Panc1 (cell line): ENCODE data around the gene PAX2. TPM values are rescaled to one million over a fixed set of nuclear protein-coding genes. Genes with fewer than 3 reads are reported as not detected.

Experiments used
- ATAC-seq: fragments of 200-7000 bp; cut with Tn5 transposase; 2 replicates; pipeline ENCODE4 v1.9.1; 2020; ENCODE audit warnings: mild to moderate bottlenecking, moderate library complexity
- BruUV-seq: library from RNA; stranded (reverse); fragments of 400-500 nt; replicated peaks from 2 replicates; lab custom pipeline; 2021; lab: Mats Ljungman, UMichigan
- CTCF ChIA-PET: fragments of 300-600 bp; sonication (Branson Sonifier 250); formaldehyde crosslinking; loops from one replicate; lab custom pipeline; 2022; ENCODE audit warnings: antibody characterized with exemption; lab: Charles Lee
- POLR2A ChIA-PET: fragments of 300-600 bp; sonication (Branson Sonifier 250); formaldehyde crosslinking; loops from one replicate; lab custom pipeline; 2022; ENCODE audit warnings: antibody characterized with exemption; lab: Charles Lee
- DNase-seq: peaks from one replicate; pipeline ENCODE4 v3.0.0-alpha.2; 2010; ENCODE audit warnings: low read depth, low spot score
- H3K27ac ChIP-seq: 2 replicates; pipeline ENCODE4 v1.5.1; 2011; ENCODE audit warnings: mild to moderate bottlenecking, low read length, inconsistent platforms
- H3K27me3 ChIP-seq: fragments of 200-500 bp; sonication (Bioruptor generic); 2 replicates; pipeline ENCODE4 v1.6.0; 2014; ENCODE audit warnings: low read length, inconsistent platforms; ENCODE audit not compliant: control insufficient read depth, insufficient read depth
- H3K36me3 ChIP-seq: fragments of 200-500 bp; sonication (Bioruptor generic); 2 replicates; pipeline ENCODE4 v1.5.1; 2014; ENCODE audit warnings: inconsistent platforms, mild to moderate bottlenecking, low read length, moderate library complexity; ENCODE audit not compliant: control insufficient read depth, insufficient read depth
- H3K4me1 ChIP-seq: 2 replicates; pipeline ENCODE4 v1.5.1; 2011; ENCODE audit warnings: inconsistent platforms, mild to moderate bottlenecking, low read length, moderate library complexity; ENCODE audit not compliant: control insufficient read depth, insufficient read depth
- H3K4me3 ChIP-seq, 2 experiments: 2 replicates each; pipeline ENCODE4 v1.5.1; 2011 to 2012; ENCODE audit warnings: low read depth in 2 of 2, low read length in 2 of 2, mild to moderate bottlenecking in 2 of 2, inconsistent platforms in 1 of 2, moderate library complexity in 1 of 2
- H3K9me3 ChIP-seq: fragments of 200-500 bp; sonication (Bioruptor generic); 2 replicates; pipeline ENCODE4 v1.5.1; 2014; ENCODE audit warnings: low read depth, mild to moderate bottlenecking, inconsistent platforms, low read length, moderate library complexity; ENCODE audit not compliant: control insufficient read depth, insufficient read depth
- POLR2AphosphoS5 ChIP-seq: IDR thresholded peaks from 2 replicates; pipeline ENCODE4 v1.6.1; 2012; ENCODE audit warnings: mild to moderate bottlenecking, low read depth, low read length, moderate library complexity
- SIN3A ChIP-seq: IDR thresholded peaks from 2 replicates; pipeline ENCODE4 v1.6.1; 2012; ENCODE audit warnings: low read depth, mild to moderate bottlenecking, low read length, moderate library complexity, borderline replicate concordance; ENCODE audit not compliant: insufficient read depth
- TCF7L2 ChIP-seq: IDR thresholded peaks from 2 replicates; pipeline ENCODE4 v1.6.1; 2011; ENCODE audit warnings: mild to moderate bottlenecking, low read depth, low read length, inconsistent platforms
- in situ Hi-C: cut with HindIII; loops from 2 replicates; pipeline ENCODE4 v1.10.0; 2016; ENCODE audit warnings: low sequenced_read_pairs, low pct_unique_long_range_greater_than_20kb
- intact Hi-C: fragments of 100-400 bp; cut with micrococcal nuclease; formaldehyde crosslinking; loops from one replicate; pipeline ENCODE4 v1.10.0; 2022; ENCODE audit not compliant: unreplicated experiment
- total RNA-seq: library from RNA; stranded (reverse); gene quantifications from one replicate; pipeline ENCODE4 v1.2.1, GENCODE V29; 2021; ENCODE audit not compliant: unreplicated experiment
- TF ChIP-seq, protein P1 (sequence below), 2 experiments: IDR thresholded peaks; 2 replicates each; pipeline ENCODE4 v1.6.1; 2011 to 2012; ENCODE audit warnings: low read depth in 2 of 2, control low read depth in 1 of 2, low read length in 1 of 2, mild to moderate bottlenecking in 1 of 2, moderate library complexity in 1 of 2; ENCODE audit not compliant: insufficient read depth in 1 of 2
- TF ChIP-seq, protein P2 (sequence below): fragments of 450-650 bp; IDR thresholded peaks from 2 replicates; pipeline ENCODE4 v1.5.1; 2017; ENCODE audit warnings: mild to moderate bottlenecking

The PAX2 gene
- total RNA-seq, 1 experiment from 2014 or later = 72.3 TPM

DNA sequence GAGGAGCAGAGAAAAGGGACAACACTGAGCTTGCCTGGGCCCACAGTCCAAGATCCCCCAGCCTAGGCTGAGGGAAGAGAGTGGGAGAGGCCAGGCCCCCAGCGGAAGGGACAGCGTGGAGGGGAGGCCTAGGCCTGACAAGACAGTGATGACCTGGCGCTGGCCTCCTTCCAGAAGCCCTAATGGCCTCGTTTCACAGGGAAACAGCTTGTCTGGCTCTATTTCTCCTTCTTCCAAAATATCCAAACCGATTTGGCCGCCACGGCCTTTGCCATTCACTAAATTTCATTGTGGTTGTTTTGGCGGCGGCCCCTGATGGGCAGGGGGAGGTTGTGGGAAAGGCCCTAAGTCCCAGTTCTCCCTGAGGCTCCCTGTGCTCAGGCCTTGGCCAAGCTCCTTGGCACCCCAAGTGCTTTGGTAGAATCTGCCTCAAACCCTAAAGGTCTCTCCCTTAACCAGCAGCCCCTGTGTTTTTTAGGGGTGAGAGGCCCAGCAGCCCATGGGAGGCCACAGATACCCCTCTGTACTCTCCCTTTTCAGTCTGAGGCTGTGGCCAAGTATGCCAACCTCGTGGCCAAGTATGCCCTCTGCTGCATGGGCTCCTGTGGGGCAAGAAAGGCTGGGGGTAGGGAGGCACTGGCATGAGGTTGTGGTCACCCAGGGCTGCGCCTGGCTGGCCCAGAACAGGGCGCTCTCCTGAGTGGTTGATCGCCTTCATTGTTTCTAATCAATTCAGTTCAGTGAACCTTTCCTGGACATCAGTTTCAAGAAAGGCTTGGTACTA is 37.3 kb downstream of the PAX2 start:
- no peak for DNase-seq
- Histone ChIP-seq H3K27ac (no peak overlapping the region), H3K27me3 (no peaks in the 10 kb centered on the region), H3K36me3 (peaks cover 4% of the 10 kb centered on the region; the same call in 1 of the 2 replicates), H3K4me3 (no peak overlapping the region), H3K4me1 (no peaks in the 10 kb centered on the region), H3K9me3 (no peaks in the 10 kb centered on the region)
- ATAC-seq = no peak
- BruUV-seq = no TSS peak
- no peak for TF ChIP-seq TCF7L2
- TF ChIP-seq POLR2AphosphoS5 = no peak
- TF ChIP-seq, protein P1, sequence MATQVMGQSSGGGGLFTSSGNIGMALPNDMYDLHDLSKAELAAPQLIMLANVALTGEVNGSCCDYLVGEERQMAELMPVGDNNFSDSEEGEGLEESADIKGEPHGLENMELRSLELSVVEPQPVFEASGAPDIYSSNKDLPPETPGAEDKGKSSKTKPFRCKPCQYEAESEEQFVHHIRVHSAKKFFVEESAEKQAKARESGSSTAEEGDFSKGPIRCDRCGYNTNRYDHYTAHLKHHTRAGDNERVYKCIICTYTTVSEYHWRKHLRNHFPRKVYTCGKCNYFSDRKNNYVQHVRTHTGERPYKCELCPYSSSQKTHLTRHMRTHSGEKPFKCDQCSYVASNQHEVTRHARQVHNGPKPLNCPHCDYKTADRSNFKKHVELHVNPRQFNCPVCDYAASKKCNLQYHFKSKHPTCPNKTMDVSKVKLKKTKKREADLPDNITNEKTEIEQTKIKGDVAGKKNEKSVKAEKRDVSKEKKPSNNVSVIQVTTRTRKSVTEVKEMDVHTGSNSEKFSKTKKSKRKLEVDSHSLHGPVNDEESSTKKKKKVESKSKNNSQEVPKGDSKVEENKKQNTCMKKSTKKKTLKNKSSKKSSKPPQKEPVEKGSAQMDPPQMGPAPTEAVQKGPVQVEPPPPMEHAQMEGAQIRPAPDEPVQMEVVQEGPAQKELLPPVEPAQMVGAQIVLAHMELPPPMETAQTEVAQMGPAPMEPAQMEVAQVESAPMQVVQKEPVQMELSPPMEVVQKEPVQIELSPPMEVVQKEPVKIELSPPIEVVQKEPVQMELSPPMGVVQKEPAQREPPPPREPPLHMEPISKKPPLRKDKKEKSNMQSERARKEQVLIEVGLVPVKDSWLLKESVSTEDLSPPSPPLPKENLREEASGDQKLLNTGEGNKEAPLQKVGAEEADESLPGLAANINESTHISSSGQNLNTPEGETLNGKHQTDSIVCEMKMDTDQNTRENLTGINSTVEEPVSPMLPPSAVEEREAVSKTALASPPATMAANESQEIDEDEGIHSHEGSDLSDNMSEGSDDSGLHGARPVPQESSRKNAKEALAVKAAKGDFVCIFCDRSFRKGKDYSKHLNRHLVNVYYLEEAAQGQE (IDR thresholded peaks at IDR 0.05; ENCODE audit: insufficient read depth in 1 of 2, low read depth in 2 of 2, low read length in 1 of 2) = no peak
- no peak for TF ChIP-seq SIN3A
- TF ChIP-seq, protein P2, sequence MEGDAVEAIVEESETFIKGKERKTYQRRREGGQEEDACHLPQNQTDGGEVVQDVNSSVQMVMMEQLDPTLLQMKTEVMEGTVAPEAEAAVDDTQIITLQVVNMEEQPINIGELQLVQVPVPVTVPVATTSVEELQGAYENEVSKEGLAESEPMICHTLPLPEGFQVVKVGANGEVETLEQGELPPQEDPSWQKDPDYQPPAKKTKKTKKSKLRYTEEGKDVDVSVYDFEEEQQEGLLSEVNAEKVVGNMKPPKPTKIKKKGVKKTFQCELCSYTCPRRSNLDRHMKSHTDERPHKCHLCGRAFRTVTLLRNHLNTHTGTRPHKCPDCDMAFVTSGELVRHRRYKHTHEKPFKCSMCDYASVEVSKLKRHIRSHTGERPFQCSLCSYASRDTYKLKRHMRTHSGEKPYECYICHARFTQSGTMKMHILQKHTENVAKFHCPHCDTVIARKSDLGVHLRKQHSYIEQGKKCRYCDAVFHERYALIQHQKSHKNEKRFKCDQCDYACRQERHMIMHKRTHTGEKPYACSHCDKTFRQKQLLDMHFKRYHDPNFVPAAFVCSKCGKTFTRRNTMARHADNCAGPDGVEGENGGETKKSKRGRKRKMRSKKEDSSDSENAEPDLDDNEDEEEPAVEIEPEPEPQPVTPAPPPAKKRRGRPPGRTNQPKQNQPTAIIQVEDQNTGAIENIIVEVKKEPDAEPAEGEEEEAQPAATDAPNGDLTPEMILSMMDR = no peak
- in situ Hi-C loops (no loop called here), intact Hi-C loops (no loop called here)
- CTCF ChIA-PET = no interaction called here
- POLR2A ChIA-PET = no interaction called here

DNA sequence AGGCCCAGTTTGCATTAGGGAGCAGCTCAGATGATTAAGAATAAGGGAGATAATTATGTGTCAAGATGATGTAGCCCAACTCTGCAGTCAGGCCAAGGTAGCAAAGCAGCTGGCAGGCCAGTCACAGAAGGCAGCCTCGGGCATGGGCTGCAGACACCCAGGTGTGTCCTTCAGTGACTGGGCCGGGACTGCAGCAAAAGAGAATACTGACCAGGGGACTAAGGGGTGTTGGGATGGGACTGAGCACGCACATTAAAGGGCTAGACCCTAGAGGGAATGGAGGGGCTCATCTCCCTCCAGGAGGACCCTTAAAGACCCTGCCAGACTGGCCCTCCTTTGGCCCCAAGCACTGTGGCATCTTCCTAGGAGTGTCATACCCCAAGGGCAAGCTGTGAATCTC is 38.7 kb downstream of the PAX2 start:
- DNase-seq (no peak), ATAC-seq (no peak)
- CTCF ChIA-PET = no interaction called here
- no peaks in the 10 kb centered on the region for H3K27me3 ChIP-seq
- intact Hi-C loops = no loop called here
- H3K9me3 ChIP-seq = no peaks in the 10 kb centered on the region
- BruUV-seq = no TSS peak
- H3K4me1 ChIP-seq = no peaks in the 10 kb centered on the region
- peaks cover 2% of the 10 kb centered on the region for H3K36me3 ChIP-seq
- POLR2A ChIA-PET = no interaction called here
- no peak overlapping the region for H3K4me3 ChIP-seq
- TF ChIP-seq TCF7L2 (no peak), POLR2AphosphoS5 (no peak), SIN3A (no peak)
- TF ChIP-seq, protein P1 (IDR thresholded peaks at IDR 0.05; ENCODE audit: insufficient read depth in 1 of 2, low read depth in 2 of 2, low read length in 1 of 2) = no peak
- TF ChIP-seq, protein P2 = no peak
- no peak overlapping the region for H3K27ac ChIP-seq
- in situ Hi-C loops = no loop called here
